ENCODE results near the gene FHOD3.

DNA sequence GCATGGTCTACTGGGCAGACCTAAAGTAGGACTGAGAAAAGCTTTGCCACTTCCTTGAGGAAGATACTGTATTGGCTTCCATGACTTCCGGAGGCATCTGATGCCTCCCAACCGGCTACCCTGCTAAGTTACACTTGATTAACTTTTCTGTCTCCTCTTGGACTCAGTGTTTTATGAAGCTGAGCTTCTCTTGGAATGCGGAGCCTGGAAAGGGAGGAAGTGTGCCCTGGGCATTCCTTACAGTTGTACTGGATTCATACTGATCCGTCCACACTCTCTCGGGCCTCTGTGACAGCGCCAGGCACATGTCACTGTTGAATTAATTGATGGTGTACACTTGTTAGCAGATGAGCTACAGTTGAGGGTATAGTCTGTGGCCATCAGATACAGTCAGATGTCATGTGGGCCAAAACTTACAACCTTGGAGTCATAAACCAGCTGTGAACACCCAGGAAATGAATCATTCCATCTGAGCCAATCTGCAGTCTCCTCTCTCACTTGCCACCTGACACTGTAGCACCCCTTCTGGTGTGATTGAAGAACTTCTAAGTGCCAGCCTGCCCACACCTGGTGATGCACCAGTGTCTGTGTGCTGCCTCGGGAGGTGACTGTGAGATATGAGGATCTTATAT lies 122.5 kb downstream of the FHOD3 start:
- TF ChIP-seq, protein P1, sequence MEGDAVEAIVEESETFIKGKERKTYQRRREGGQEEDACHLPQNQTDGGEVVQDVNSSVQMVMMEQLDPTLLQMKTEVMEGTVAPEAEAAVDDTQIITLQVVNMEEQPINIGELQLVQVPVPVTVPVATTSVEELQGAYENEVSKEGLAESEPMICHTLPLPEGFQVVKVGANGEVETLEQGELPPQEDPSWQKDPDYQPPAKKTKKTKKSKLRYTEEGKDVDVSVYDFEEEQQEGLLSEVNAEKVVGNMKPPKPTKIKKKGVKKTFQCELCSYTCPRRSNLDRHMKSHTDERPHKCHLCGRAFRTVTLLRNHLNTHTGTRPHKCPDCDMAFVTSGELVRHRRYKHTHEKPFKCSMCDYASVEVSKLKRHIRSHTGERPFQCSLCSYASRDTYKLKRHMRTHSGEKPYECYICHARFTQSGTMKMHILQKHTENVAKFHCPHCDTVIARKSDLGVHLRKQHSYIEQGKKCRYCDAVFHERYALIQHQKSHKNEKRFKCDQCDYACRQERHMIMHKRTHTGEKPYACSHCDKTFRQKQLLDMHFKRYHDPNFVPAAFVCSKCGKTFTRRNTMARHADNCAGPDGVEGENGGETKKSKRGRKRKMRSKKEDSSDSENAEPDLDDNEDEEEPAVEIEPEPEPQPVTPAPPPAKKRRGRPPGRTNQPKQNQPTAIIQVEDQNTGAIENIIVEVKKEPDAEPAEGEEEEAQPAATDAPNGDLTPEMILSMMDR (IDR thresholded peaks at IDR 0.05): no peak
- TF ChIP-seq POLR2A (IDR thresholded peaks at IDR 0.05): no peak
